GM21576 (cell line): ENCODE measurements around the gene CTSZ.
"Not testable (repeated sequence)": the region's sequence is repeated elsewhere in the genome, so short reads cannot be mapped to it uniquely, and the experiment has no call there.

Experiments
- ATAC-seq: cut with Tn5 transposase; IDR thresholded peaks from one replicate; pipeline ENCODE4 v1.9.1; 2021; ENCODE audit warnings: mild to moderate bottlenecking, moderate library complexity; ENCODE audit not compliant: unreplicated experiment

CTSZ gene

DNA sequence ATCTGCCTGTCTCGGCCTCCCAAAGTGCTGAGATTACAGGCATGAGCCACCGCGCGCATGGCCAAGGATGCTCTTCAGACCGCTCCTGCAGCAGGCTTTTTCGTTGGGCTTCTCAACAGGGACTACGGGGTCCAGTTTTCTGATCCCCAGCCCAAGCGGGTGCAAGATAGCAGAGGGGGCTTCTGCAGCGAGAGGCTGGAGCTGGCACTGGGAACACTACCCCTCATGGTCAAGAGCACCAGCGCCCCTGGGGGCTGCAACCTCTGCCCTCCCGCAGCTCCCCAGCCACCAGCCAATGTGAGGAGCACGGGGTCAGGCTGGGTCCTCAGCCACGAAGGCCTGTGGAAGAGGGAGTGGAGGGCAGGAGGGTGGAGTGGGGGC, 6.0 kb downstream of the CTSZ start:
- no peak for ATAC-seq

- no peak for ATAC-seq
Measured at GRCh38 chr20:59000326-59000725, 6.7 kb downstream of the CTSZ start.

DNA sequence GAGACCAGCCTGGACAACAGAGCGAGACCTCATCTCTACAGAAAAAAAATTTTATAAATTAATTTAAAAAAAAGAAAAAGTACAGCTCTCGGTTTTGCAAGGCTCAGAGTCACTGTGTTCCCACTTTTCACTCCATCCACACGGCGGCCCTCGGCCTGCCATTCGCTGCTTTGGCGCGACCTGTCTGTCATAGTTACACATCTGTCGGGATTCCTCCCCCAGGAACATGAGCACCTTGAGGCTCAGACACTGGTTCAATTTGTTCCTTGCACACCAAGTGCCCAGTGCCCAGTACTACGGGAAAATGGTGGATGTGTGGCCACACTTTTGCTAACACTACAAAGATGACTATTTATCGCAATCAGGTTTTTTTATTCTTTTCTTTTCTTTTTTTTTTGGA, 8.4 kb downstream of the CTSZ start:
- ATAC-seq: no peak

DNA sequence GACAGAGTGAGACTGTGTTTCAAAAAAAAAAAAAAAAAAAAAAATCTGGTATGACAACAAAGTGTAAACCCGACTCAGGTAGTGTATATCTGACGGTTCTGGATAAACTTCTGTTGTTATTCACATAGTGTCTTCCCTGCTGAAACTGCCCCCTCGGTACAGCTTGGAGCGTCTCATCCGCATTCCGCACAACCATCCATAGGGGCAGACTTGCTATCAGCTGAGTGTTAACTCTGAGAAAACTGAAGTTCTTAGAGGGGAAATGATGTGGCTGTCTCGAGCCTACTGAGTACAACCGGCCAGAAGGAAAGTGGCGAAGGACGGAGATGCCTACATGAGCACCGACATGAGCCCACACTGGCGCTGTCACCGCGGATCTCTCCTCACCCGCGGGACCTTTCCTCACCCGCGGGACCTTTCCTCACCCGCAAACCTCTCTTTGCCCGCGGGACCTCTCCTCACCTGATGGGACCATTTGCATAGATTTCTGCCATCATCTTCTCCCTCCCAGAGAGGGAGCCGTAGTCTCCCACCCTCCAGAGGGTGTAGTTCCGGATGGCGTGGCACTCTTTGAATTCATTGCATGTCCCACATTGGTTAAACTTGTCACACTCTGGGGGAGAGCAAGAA, 9.8 kb downstream of the CTSZ start:
- no peak for ATAC-seq

DNA sequence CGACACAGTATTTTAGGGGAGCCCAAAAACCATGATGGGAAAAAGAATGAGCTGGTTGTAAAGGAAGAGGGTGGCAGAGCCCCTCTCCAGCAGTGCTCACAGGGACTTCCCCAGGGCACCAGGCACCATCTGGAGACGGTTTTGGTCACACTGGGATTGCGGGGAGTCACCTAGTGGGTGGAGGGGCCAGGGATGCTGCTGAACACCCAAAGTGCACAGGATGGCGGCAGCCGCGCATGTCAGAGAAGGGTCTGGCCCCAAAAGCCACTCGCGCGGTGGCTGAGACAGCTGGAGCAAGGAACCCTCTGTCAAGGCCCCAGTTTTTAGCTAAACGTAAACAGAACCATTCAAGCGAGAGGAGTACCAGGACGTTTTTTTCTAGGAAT, 10.8 kb downstream of the CTSZ start:
- no peak for ATAC-seq

GRCh38 chr20:58995461-58996225, 11.4 kb downstream of the CTSZ start:
- ATAC-seq: no peak

DNA sequence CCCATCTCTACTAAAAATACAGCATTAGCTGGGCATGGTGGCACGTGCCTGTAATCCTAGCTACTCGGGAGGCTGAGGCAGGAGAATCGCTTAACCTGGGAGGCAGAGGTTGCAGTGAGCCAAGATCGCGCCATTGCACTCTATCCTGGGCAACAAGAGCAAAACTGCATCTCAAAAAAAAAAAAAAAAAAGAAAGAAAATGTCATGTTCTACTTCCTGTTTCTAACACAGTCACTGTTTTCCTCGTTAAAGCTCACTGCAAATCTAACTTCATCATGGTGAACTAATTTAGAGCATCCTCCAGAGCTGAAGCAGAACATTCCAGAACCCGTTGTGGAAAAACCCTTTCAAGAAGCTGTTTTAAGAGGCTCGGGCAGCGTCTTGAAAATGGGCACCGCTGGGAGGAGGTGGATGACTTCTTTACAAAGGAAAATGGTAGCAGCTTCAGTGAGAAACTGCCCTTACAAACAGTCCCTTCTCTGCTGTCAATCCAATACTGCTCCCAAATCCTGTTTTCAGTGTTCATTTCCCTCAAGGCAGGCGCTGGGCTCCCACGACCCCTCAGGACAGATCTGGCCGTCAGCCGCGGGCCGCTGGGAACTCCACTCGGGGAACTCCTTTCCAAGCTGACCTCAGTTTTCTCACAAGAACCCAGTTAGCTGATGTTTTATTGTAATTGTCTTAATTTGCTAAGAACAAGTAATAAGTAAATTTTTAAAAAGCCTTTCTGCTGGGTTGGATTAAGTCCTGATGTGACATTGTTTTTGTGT, 12.5 kb downstream of the CTSZ start:
- ATAC-seq: no peak

GRCh38 chr20:58993332-58994248, 13.5 kb downstream of the CTSZ start:
- ATAC-seq: no peak

GRCh38 chr20:58992911-58993310, 14.1 kb downstream of the CTSZ start:
- no peak for ATAC-seq

DNA sequence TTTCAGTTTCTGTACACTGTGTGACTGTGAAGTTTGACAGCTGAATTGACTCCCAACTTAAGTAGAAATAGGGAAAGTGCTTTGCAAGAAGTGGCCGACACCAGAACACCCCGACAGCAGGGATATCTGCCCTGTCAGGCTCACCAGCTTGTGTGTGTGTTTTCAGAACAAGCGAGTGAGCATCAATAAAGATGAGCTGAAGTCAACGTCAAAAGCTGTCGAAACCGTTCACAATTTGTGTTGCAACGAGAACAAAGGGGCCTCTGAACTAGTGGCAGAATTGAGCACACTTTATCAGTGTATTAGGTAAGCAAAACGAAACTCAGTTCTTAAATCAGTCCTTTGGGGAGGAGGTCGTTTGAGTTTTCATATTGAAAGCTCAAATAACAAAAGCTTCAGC, 15.3 kb downstream of the CTSZ start:
- ATAC-seq: no peak

GRCh38 chr20:58990651-58991445, 16.2 kb downstream of the CTSZ start:
- no peak for ATAC-seq

- no peak for ATAC-seq
Measured at GRCh38 chr20:58989196-58989595, 17.9 kb downstream of the CTSZ start.

DNA sequence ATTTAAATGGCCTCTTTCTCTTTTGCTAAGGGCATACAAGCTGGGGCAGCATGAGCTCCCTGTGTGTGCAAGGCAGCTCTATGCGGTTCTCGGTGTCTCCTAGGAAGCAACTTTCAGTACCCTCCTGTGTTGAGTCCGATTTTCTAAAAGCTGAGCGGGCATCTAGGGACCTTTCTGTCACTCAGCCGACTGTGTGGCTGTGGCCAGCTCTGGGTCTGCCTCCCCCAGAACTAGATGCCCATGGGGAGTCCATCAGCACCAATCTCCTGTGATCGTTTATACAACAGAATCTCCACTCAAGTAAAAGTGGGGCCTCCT, 18.5 kb downstream of the CTSZ start:
- no peak for ATAC-seq

DNA sequence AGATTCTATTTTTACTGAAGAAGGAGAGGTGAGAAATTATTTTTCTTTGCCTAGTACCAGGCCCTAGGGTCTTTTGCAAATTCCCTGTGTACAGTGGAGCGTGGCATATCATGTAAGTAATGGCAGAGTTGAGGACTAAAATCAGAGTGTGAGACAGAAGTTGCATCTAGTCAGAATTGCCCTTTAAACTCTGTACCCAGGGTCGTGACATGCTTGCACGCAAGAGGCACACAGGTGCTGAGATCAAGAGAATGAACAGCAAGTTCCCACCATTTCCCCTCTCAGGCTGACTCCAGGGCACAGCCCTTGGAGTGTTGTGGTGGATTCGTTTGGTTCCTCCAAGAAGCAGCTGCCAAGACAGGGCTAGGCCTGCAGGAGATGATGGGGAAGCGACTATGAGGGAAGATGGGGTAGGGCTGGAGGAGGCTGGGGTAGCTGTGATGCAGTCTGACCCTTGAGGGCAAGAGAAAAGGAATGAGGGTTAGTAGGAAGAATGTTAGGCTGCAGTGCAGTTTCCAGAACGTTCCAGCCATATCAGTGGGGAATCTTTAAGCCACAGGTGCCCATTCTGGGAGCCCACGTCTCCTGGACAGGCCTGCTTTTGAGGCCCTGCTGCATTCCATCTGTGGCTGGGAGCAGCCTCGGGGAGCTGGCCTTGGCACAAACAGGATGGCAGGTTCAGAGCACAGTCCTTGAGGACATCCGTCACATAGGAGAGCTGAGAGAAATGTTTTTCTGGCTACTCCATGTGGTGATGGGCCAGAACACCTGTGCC, 19.1 kb downstream of the CTSZ start:
- no peak for ATAC-seq

GRCh38 chr20:58986968-58987517, 20.0 kb downstream of the CTSZ start:
- no peak for ATAC-seq

GRCh38 chr20:58986286-58986967, 20.6 kb downstream of the CTSZ start:
- ATAC-seq: no peak

DNA sequence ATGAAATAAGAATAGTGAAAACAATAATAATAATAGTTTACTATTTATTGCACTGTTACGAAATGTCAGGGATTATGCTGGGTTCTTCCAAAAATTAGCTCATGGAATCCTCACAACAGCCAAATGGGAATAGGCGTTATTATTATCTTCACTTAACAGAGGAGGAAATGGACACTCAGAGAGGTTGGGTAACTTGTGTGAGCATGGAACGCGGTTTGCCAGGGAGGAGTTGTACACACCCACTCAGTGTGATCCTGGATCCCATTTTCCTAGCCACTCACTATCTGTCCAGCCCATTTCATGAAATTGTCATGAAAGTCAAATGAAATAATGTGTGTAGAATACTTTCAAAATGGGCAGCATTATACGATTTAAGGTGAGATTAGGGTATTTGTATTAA, 21.4 kb downstream of the CTSZ start:
- ATAC-seq: no peak

DNA sequence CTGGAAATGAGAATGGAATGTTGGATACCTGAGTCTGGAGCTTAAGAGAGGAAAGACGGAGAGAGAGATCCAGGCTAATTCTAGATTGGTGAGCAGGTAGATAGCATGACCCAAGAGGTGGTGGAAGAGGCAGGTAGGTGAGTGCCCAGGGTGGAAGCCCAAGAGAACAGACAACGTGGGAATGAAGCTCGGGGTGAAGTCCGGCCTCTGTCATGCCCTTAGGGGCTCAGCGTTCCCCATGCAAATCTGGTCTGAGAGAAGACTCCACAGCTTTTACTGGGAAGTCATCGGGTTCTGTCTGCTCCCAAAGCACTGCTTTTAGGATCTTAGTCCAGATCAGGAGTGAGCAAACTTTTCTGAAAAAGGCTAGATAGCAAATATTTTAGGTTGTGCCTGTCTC, 22.4 kb downstream of the CTSZ start:
- no peak for ATAC-seq

DNA sequence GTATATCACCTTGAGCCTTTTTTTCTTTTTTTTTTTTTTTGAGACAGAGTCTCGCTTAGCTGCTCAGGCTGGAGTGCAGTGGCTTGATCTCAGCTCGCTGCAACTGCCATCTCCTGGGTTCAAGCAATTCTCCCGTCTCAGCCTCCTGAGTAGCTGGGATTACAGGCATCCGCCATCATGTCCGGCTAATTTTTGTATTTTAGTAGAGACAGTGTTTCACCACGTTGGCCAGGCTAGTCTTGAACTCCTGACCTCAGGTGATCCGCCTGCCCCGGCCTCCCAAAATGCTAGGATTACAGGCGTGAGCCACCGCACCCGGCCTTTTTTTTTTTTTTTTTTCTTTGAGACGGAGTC, 24.0 kb downstream of the CTSZ start:
- not testable (repeated sequence) for ATAC-seq
